Measurements from ENCODE around the gene FTH1. TPM values are rescaled to one million over a fixed set of nuclear protein-coding genes. Genes with fewer than 3 reads are reported as not detected.
"Not testable (repeated sequence)": the region's sequence is repeated elsewhere in the genome, so short reads cannot be mapped to it uniquely, and the experiment has no call there.

The FTH1 gene
- polyA plus RNA-seq, 3 donors = 2,175 to 2,380 (median 2,187) TPM

GRCh38 chr11:61972112-61972671 lies 4.8 kb upstream of the FTH1 start:
- DNase-seq (ENCODE audit: extremely low read depth in 1 of 11, low read depth in 9 of 11, low spot score in 4 of 11) = no peak

- peak; percentile 76 to 96 (median 88) for DNase-seq (ENCODE audit: extremely low read depth in 1 of 11, low read depth in 9 of 11, low spot score in 4 of 11)
These were observed 4.0 kb upstream of the FTH1 start for GRCh38 chr11:61971248-61972111.

GRCh38 chr11:61969838-61970662 lies 2.6 kb upstream of the FTH1 start:
- no peak for DNase-seq (ENCODE audit: extremely low read depth in 1 of 11, low read depth in 9 of 11, low spot score in 4 of 11)

GRCh38 chr11:61969391-61969758 lies 1.9 kb upstream of the FTH1 start:
- no peak for DNase-seq (ENCODE audit: extremely low read depth in 1 of 11, low read depth in 9 of 11, low spot score in 4 of 11)

- DNase-seq (ENCODE audit: extremely low read depth in 1 of 11, low read depth in 9 of 11, low spot score in 4 of 11) = no peak
These were observed 1.4 kb upstream of the FTH1 start for GRCh38 chr11:61968758-61969390.

- DNase-seq (ENCODE audit: extremely low read depth in 1 of 11, low read depth in 9 of 11, low spot score in 4 of 11) = peak in 2 of 11 donors; percentile 47 to 59
These were observed 707 bp upstream of the FTH1 start for GRCh38 chr11:61967924-61968757.

- DNase-seq (ENCODE audit: extremely low read depth in 1 of 11, low read depth in 9 of 11, low spot score in 4 of 11) = no peak
These were observed 709 bp downstream of the FTH1 start for GRCh38 chr11:61966734-61967115.

GRCh38 chr11:61964666-61965271 lies 2.7 kb downstream of the FTH1 start:
- not testable (repeated sequence) for DNase-seq (ENCODE audit: extremely low read depth in 1 of 11, low read depth in 9 of 11, low spot score in 4 of 11)

- DNase-seq (ENCODE audit: extremely low read depth in 1 of 11, low read depth in 9 of 11, low spot score in 4 of 11) = no peak
These were observed 3.3 kb downstream of the FTH1 start for GRCh38 chr11:61964058-61964665.

- DNase-seq (ENCODE audit: extremely low read depth in 1 of 11, low read depth in 9 of 11, low spot score in 4 of 11) = no peak
These were observed 4.0 kb downstream of the FTH1 start for GRCh38 chr11:61963282-61964057.

- no peak for DNase-seq (ENCODE audit: extremely low read depth in 1 of 11, low read depth in 9 of 11, low spot score in 4 of 11)
These were observed 4.5 kb downstream of the FTH1 start for GRCh38 chr11:61963016-61963281.

- no peak for DNase-seq (ENCODE audit: extremely low read depth in 1 of 11, low read depth in 9 of 11, low spot score in 4 of 11)
These were observed 5.0 kb downstream of the FTH1 start for GRCh38 chr11:61962213-61963015.

GRCh38 chr11:61961570-61962212 lies 5.7 kb downstream of the FTH1 start:
- no peak for DNase-seq (ENCODE audit: extremely low read depth in 1 of 11, low read depth in 9 of 11, low spot score in 4 of 11)

GRCh38 chr11:61960532-61960931 lies 6.9 kb downstream of the FTH1 start:
- no peak for DNase-seq (ENCODE audit: extremely low read depth in 1 of 11, low read depth in 9 of 11, low spot score in 4 of 11)

- no peak for DNase-seq (ENCODE audit: extremely low read depth in 1 of 11, low read depth in 9 of 11, low spot score in 4 of 11)
These were observed 7.8 kb downstream of the FTH1 start for GRCh38 chr11:61959678-61960077.

- DNase-seq (ENCODE audit: extremely low read depth in 1 of 11, low read depth in 9 of 11, low spot score in 4 of 11) = no peak
These were observed 8.3 kb downstream of the FTH1 start for GRCh38 chr11:61959114-61959513.

Measured in renal cortex interstitium (tissue), 11 donors.